Skeletal muscle satellite cell (primary cell): ENCODE measurements around the gene NFASC. TPM values are rescaled to one million over a fixed set of nuclear protein-coding genes. Genes with fewer than 3 reads are reported as not detected.

Source experiments
- H3K27me3 ChIP-seq: 2 replicates; pipeline ENCODE4 v1.7.0; 2013; ENCODE audit warnings: low read length; ENCODE audit not compliant: control insufficient read depth, insufficient read depth
- H3K36me3 ChIP-seq: 2 replicates; pipeline ENCODE4 v1.7.0; 2013; ENCODE audit warnings: mild to moderate bottlenecking, control low read depth, low read length; ENCODE audit not compliant: insufficient read depth
- H3K4me1 ChIP-seq: 2 replicates; pipeline ENCODE4 v1.7.0; 2013; ENCODE audit warnings: low read length; ENCODE audit not compliant: control insufficient read depth, insufficient read depth
- H3K4me2 ChIP-seq: 2 replicates; pipeline ENCODE4 v1.7.0; 2013; ENCODE audit warnings: mild to moderate bottlenecking, low read length
- H3K4me3 ChIP-seq: 2 replicates; pipeline ENCODE4 v1.7.0; 2013; ENCODE audit warnings: low read length
- H3K9ac ChIP-seq: 2 replicates; pipeline ENCODE4 v1.7.0; 2013; ENCODE audit warnings: mild to moderate bottlenecking, low read depth, low read length, moderate library complexity
- H3K9me3 ChIP-seq: replicated peaks from 2 replicates; pipeline ENCODE4 v1.7.0; 2013; ENCODE audit warnings: mild to moderate bottlenecking, control low read depth, low read length
- total RNA-seq: library from RNA; depleted of rRNA; stranded (reverse); fragments of >200 nt; gene quantifications from 2 replicates; pipeline ENCODE4 v1.2.3, GENCODE V29; 2012; rRNA removed

Gene NFASC
- total RNA-seq, result 12.7 and 20.8 TPM in 2 replicates

GRCh38 chr1:204870160-204870912 lies at the start of gene NFASC:
TSS of gene NFASC (plus strand) at chr1:204870862. CDS start at chr1:204944316, 73,454 bp downstream.
- Histone ChIP-seq H3K9me3 (no peaks in the 10 kb centered on the region), H3K36me3 (no peaks in the 10 kb centered on the region), H3K9ac (no peak within 1 kb of the TSS), H3K4me2 (no peak within 1 kb of the TSS), H3K27me3 (no peaks in the 10 kb centered on the region), H3K4me3 (no peak within 1 kb of the TSS), H3K4me1 (peaks cover 21% of the 10 kb centered on the region)

- peaks cover 62% of the 10 kb centered on the region for H3K27me3 ChIP-seq
- H3K9me3 ChIP-seq, result no peaks in the 10 kb centered on the region
- H3K4me1 ChIP-seq, result no peaks in the 10 kb centered on the region
- no peak overlapping the region for H3K4me3 ChIP-seq
- no peak overlapping the region for H3K9ac ChIP-seq
- no peaks in the 10 kb centered on the region for H3K36me3 ChIP-seq
- no peak overlapping the region for H3K4me2 ChIP-seq
Observed at GRCh38 chr1:204821476-204821875, 49.2 kb upstream of the NFASC start.

GRCh38 chr1:204821924-204822323 lies 48.7 kb upstream of the NFASC start:
- H3K4me2 ChIP-seq, result no peak overlapping the region
- no peaks in the 10 kb centered on the region for H3K9me3 ChIP-seq
- no peaks in the 10 kb centered on the region for H3K4me1 ChIP-seq
- H3K9ac ChIP-seq, result no peak overlapping the region
- no peaks in the 10 kb centered on the region for H3K36me3 ChIP-seq
- H3K4me3 ChIP-seq, result no peak overlapping the region
- peaks cover 64% of the 10 kb centered on the region for H3K27me3 ChIP-seq

- H3K9me3 ChIP-seq, result no peaks in the 10 kb centered on the region
- H3K4me3 ChIP-seq, result no peak overlapping the region
- peaks cover 46% of the 10 kb centered on the region for H3K27me3 ChIP-seq
- H3K4me1 ChIP-seq, result peaks cover 17% of the 10 kb centered on the region
- no peak overlapping the region for H3K4me2 ChIP-seq
- H3K36me3 ChIP-seq, result no peaks in the 10 kb centered on the region
- H3K9ac ChIP-seq, result no peak overlapping the region
Observed at GRCh38 chr1:204826970-204827369, 43.7 kb upstream of the NFASC start.

GRCh38 chr1:204828352-204828850 lies 42.3 kb upstream of the NFASC start:
- Histone ChIP-seq H3K4me1 (peaks cover 17% of the 10 kb centered on the region), H3K36me3 (no peaks in the 10 kb centered on the region), H3K27me3 (peaks cover 37% of the 10 kb centered on the region), H3K4me2 (peak overlapping the region; percentile 78), H3K9ac (no peak overlapping the region), H3K4me3 (peak overlapping the region; percentile 66), H3K9me3 (no peaks in the 10 kb centered on the region)

- peak overlapping the region; percentile 78 for H3K4me2 ChIP-seq
- peaks cover 17% of the 10 kb centered on the region for H3K4me1 ChIP-seq
- H3K27me3 ChIP-seq, result peaks cover 31% of the 10 kb centered on the region
- peak overlapping the region; percentile 31 for H3K9ac ChIP-seq
- H3K36me3 ChIP-seq, result no peaks in the 10 kb centered on the region
- H3K4me3 ChIP-seq, result peak overlapping the region; percentile 66
- H3K9me3 ChIP-seq, result no peaks in the 10 kb centered on the region
Observed at GRCh38 chr1:204829133-204829825, 41.4 kb upstream of the NFASC start.

- peaks cover 17% of the 10 kb centered on the region for H3K4me1 ChIP-seq
- no peaks in the 10 kb centered on the region for H3K9me3 ChIP-seq
- no peak overlapping the region for H3K4me3 ChIP-seq
- no peak overlapping the region for H3K4me2 ChIP-seq
- peaks cover 18% of the 10 kb centered on the region for H3K27me3 ChIP-seq
- no peak overlapping the region for H3K9ac ChIP-seq
- no peaks in the 10 kb centered on the region for H3K36me3 ChIP-seq
Observed at GRCh38 chr1:204830747-204831146, 39.9 kb upstream of the NFASC start.

- H3K27me3 ChIP-seq, result peaks cover 16% of the 10 kb centered on the region
Observed at GRCh38 chr1:204831186-204831585, 39.5 kb upstream of the NFASC start.

GRCh38 chr1:204834336-204834735 lies 36.3 kb upstream of the NFASC start:
- Histone ChIP-seq H3K9me3 (no peaks in the 10 kb centered on the region), H3K27me3 (peaks cover under 1% of the 10 kb centered on the region), H3K36me3 (no peaks in the 10 kb centered on the region), H3K4me3 (no peak overlapping the region), H3K9ac (no peak overlapping the region), H3K4me1 (peaks cover 9% of the 10 kb centered on the region), H3K4me2 (no peak overlapping the region)

More at GRCh38 chr1:204831186-204831585, 39.5 kb upstream of the NFASC start:
- Histone ChIP-seq H3K9ac (no peak overlapping the region), H3K4me2 (no peak overlapping the region), H3K4me3 (no peak overlapping the region), H3K36me3 (no peaks in the 10 kb centered on the region), H3K4me1 (peaks cover 17% of the 10 kb centered on the region), H3K9me3 (no peaks in the 10 kb centered on the region)

- Histone ChIP-seq H3K36me3 (no peaks in the 10 kb centered on the region), H3K4me1 (peaks cover 5% of the 10 kb centered on the region), H3K27me3 (no peaks in the 10 kb centered on the region), H3K9ac (no peak overlapping the region), H3K9me3 (no peaks in the 10 kb centered on the region), H3K4me3 (no peak overlapping the region), H3K4me2 (no peak overlapping the region)
Observed at GRCh38 chr1:204834752-204835151, 35.9 kb upstream of the NFASC start.

- H3K9me3 ChIP-seq, result no peaks in the 10 kb centered on the region
- no peaks in the 10 kb centered on the region for H3K27me3 ChIP-seq
- no peaks in the 10 kb centered on the region for H3K36me3 ChIP-seq
- no peak overlapping the region for H3K4me3 ChIP-seq
- H3K4me1 ChIP-seq, result no peaks in the 10 kb centered on the region
- H3K9ac ChIP-seq, result no peak overlapping the region
- no peak overlapping the region for H3K4me2 ChIP-seq
Observed at GRCh38 chr1:204835737-204836136, 34.9 kb upstream of the NFASC start.
